ENCODE results near the gene SYNE2.
"Not testable (repeated sequence)": the region's sequence is repeated elsewhere in the genome, so short reads cannot be mapped to it uniquely, and the experiment has no call there.

The SYNE2 gene

GRCh38 chr14:64037869-64038745 is 185.3 kb downstream of the SYNE2 start:
- not testable (repeated sequence) for DNase-seq (ENCODE audit: low spot score)

GRCh38 chr14:64038841-64039542 is 186.2 kb downstream of the SYNE2 start:
- DNase-seq (ENCODE audit: low spot score), result no peak

- DNase-seq (ENCODE audit: low spot score), result no peak
Measured at GRCh38 chr14:64040044-64040443, 187.2 kb downstream of the SYNE2 start.

GRCh38 chr14:64043296-64043695 is 190.5 kb downstream of the SYNE2 start:
- DNase-seq (ENCODE audit: low spot score), result not testable (repeated sequence)

GRCh38 chr14:64045091-64045490 is 192.3 kb downstream of the SYNE2 start:
- DNase-seq (ENCODE audit: low spot score), result no peak

GRCh38 chr14:64049616-64050381 is 197.0 kb downstream of the SYNE2 start:
- DNase-seq (ENCODE audit: low spot score), result no peak

GRCh38 chr14:64053694-64054669 is 201.2 kb downstream of the SYNE2 start:
- no peak for DNase-seq (ENCODE audit: low spot score)

GRCh38 chr14:64059454-64060198 is 206.8 kb downstream of the SYNE2 start:
- no peak for DNase-seq (ENCODE audit: low spot score)

- no peak for DNase-seq (ENCODE audit: low spot score)
Measured at GRCh38 chr14:64060199-64060545, 207.4 kb downstream of the SYNE2 start.

- peak; percentile 17 for DNase-seq (ENCODE audit: low spot score)
Measured at GRCh38 chr14:64060648-64061096, 207.9 kb downstream of the SYNE2 start.

- DNase-seq (ENCODE audit: low spot score), result no peak
Measured at GRCh38 chr14:64061115-64061514, 208.3 kb downstream of the SYNE2 start.

GRCh38 chr14:64061706-64062105 is 208.9 kb downstream of the SYNE2 start:
- no peak for DNase-seq (ENCODE audit: low spot score)

GRCh38 chr14:64062381-64063115 is 209.7 kb downstream of the SYNE2 start:
- DNase-seq (ENCODE audit: low spot score), result no peak

GRCh38 chr14:64064447-64064846 is 211.6 kb downstream of the SYNE2 start:
- DNase-seq (ENCODE audit: low spot score), result no peak

- DNase-seq (ENCODE audit: low spot score), result no peak
Measured at GRCh38 chr14:64069634-64070359, 217.0 kb downstream of the SYNE2 start.

GRCh38 chr14:64074961-64075612 is 222.3 kb downstream of the SYNE2 start:
- peak; percentile 35 for DNase-seq (ENCODE audit: low spot score)

GRCh38 chr14:64075613-64076005 is 222.8 kb downstream of the SYNE2 start:
- DNase-seq (ENCODE audit: low spot score), result no peak

GRCh38 chr14:64080452-64080851 is 227.6 kb downstream of the SYNE2 start:
- DNase-seq (ENCODE audit: low spot score), result no peak

Measured in hepatic stellate cell (primary cell).